Epithelial cell of proximal tubule (primary cell): ENCODE results near the gene DNER. TPM values are rescaled to one million over a fixed set of nuclear protein-coding genes. Genes with fewer than 3 reads are reported as not detected.
"Not testable (repeated sequence)": the region's sequence is repeated elsewhere in the genome, so short reads cannot be mapped to it uniquely, and the experiment has no call there.

ENCODE experiments used
- DNase-seq: peaks from one replicate; pipeline ENCODE4 v3.0.0-alpha.2; 2011; ENCODE audit warnings: low read depth
- H3K4me3 ChIP-seq: 2 replicates; pipeline ENCODE4 v1.5.1; 2011; ENCODE audit warnings: low read depth, mild to moderate bottlenecking, low read length
- CTCF ChIP-seq: conservative IDR thresholded peaks from 2 replicates; pipeline ENCODE4 v1.5.1; 2012; ENCODE audit warnings: low read depth, mild to moderate bottlenecking, low read length
- total RNA-seq: library from RNA; depleted of rRNA; stranded (reverse); fragments of >200 nt; gene quantifications from 2 replicates; pipeline ENCODE4 v1.2.3, GENCODE V29; 2015

The DNER gene
- total RNA-seq, 1 donor from 2014 or later, result 2.7 TPM

GRCh38 chr2:229627728-229628127, 86.6 kb downstream of the DNER start:
- DNase-seq, result no peak
- H3K4me3 ChIP-seq, result no peak overlapping the region
- TF ChIP-seq CTCF, result no peak

GRCh38 chr2:229622495-229623355, 91.6 kb downstream of the DNER start:
- no peak for DNase-seq
- TF ChIP-seq CTCF, result no peak
- no peak overlapping the region for H3K4me3 ChIP-seq

GRCh38 chr2:229620759-229621158, 93.6 kb downstream of the DNER start:
- H3K4me3 ChIP-seq, result no peak overlapping the region
- no peak for DNase-seq
- no peak for TF ChIP-seq CTCF

GRCh38 chr2:229620289-229620688, 94.1 kb downstream of the DNER start:
- no peak overlapping the region for H3K4me3 ChIP-seq
- no peak for TF ChIP-seq CTCF
- no peak for DNase-seq

- no peak for TF ChIP-seq CTCF
- DNase-seq, result no peak
- H3K4me3 ChIP-seq, result no peak overlapping the region
Observed at GRCh38 chr2:229616433-229616832, 97.9 kb downstream of the DNER start.

GRCh38 chr2:229614021-229614420, 100.3 kb downstream of the DNER start:
- not testable (repeated sequence) for H3K4me3 ChIP-seq, DNase-seq

- TF ChIP-seq CTCF, result no peak
- H3K4me3 ChIP-seq, result no peak overlapping the region
- DNase-seq, result no peak
Observed at GRCh38 chr2:229612384-229612971, 101.9 kb downstream of the DNER start.
